K562 (cell line): ENCODE measurements around the gene BCKDHB. TPM values are rescaled to one million over a fixed set of nuclear protein-coding genes. Genes with fewer than 3 reads are reported as not detected.

Source experiments
- ATAC-seq: fragments of 200-7000 bp; cut with Tn5 transposase; 3 replicates; pipeline ENCODE4 v1.9.1; 2020; ENCODE audit warnings: moderate library complexity
- BruUV-seq: library from RNA; stranded (reverse); fragments of 400-500 nt; replicated peaks from 2 replicates; lab custom pipeline; 2021; lab: Mats Ljungman, UMichigan
- CTCF ChIA-PET: fragments of 300-600 bp; formaldehyde crosslinking; extraction: SDS; loops from one replicate; lab custom pipeline; 2021; ENCODE audit warnings: low intra/inter-chr PET ratio; lab: Yijun Ruan, JAX
- POLR2A ChIA-PET: fragments of 300-600, 350-650 bp; sonication (Branson Sonifier 250); formaldehyde crosslinking; extraction: SDS; loops from one replicate; lab custom pipeline; 2021; ENCODE audit warnings: antibody characterized with exemption, inconsistent platforms; lab: Yijun Ruan, JAX
- DNase-seq, 4 experiments: peaks; one replicate each; pipeline versions ENCODE4 v3.0.0 to v3.0.0-alpha.2; 2011 to 2018; ENCODE audit warnings: low spot score in 3 of 4, mixed read lengths in 3 of 4; ENCODE audit errors: extremely low read depth in 1 of 4
- FAIRE-seq: peaks from 2 replicates; lab custom pipeline; 2011; peaks lifted over from hg19 to GRCh38; lab: Jason Lieb, UNC
- H2AFZ ChIP-seq: 2 replicates; pipeline ENCODE4 v1.6.0; 2011; ENCODE audit warnings: low read depth, low read length, control low read depth, inconsistent platforms
- H3K27ac ChIP-seq: fragments of 200-600 bp; 3 replicates; pipeline ENCODE4 v1.8.0; 2011; ENCODE audit warnings: low read depth, mild to moderate bottlenecking, control low read depth, inconsistent platforms, low read length, moderate library complexity, mixed read lengths; ENCODE audit errors: extremely low read depth
- H3K27me3 ChIP-seq, 2 experiments: fragments of 300-600 bp in 1 of 2; 2 replicates in 1 of 2; 3 replicates in 1 of 2; pipeline versions ENCODE4 v1.6.0 to v1.8.0; 2011; ENCODE audit warnings: inconsistent platforms in 2 of 2, low read length in 2 of 2, mild to moderate bottlenecking in 1 of 2, mixed read lengths in 1 of 2, moderate library complexity in 1 of 2; ENCODE audit not compliant: control insufficient read depth in 2 of 2, insufficient read depth in 2 of 2
- H3K36me3 ChIP-seq: fragments of 300-600 bp; 3 replicates; pipeline ENCODE4 v1.8.0; 2011; ENCODE audit warnings: mild to moderate bottlenecking, low read length, inconsistent platforms; ENCODE audit not compliant: control insufficient read depth, insufficient read depth
- H3K4me1 ChIP-seq, 2 experiments: fragments of 200-600 bp in 1 of 2; replicated peaks in 1 of 2; 2 replicates in 1 of 2; 3 replicates in 1 of 2; pipeline versions ENCODE4 v1.5.1 to v1.8.0; 2011; ENCODE audit warnings: inconsistent platforms in 2 of 2, low read length in 2 of 2, mild to moderate bottlenecking in 1 of 2, mixed read lengths in 1 of 2, moderate library complexity in 1 of 2; ENCODE audit not compliant: control insufficient read depth in 2 of 2, insufficient read depth in 2 of 2
- H3K4me2 ChIP-seq: 2 replicates; pipeline ENCODE4 v1.6.1; 2011; ENCODE audit warnings: low read length, control low read depth, inconsistent platforms, mixed read lengths; ENCODE audit not compliant: insufficient read depth
- H3K4me3 ChIP-seq: fragments of 200-600 bp; sonication (generic), shearing (Covaris generic); 2 replicates; pipeline ENCODE4 v1.5.1; 2016; ENCODE audit warnings: control low read depth, inconsistent platforms
- H3K79me2 ChIP-seq: fragments of 200-600 bp; 3 replicates; pipeline ENCODE4 v1.8.0; 2011; ENCODE audit warnings: low read length, inconsistent platforms; ENCODE audit not compliant: control insufficient read depth, insufficient read depth
- H3K9ac ChIP-seq, 2 experiments: 2 replicates each; pipeline versions ENCODE4 v1.6.0 to v1.6.1; 2011; ENCODE audit warnings: low read depth in 2 of 2, low read length in 2 of 2, control low read depth in 1 of 2, inconsistent platforms in 1 of 2, mild to moderate bottlenecking in 1 of 2, mixed read lengths in 1 of 2; ENCODE audit not compliant: insufficient read depth in 1 of 2
- H3K9me1 ChIP-seq: one replicate; pipeline ENCODE4 v1.6.0; 2011; ENCODE audit warnings: inconsistent platforms, mild to moderate bottlenecking, low read length, moderate library complexity; ENCODE audit not compliant: control insufficient read depth, insufficient read depth
- H3K9me3 ChIP-seq: replicated peaks from 2 replicates; pipeline ENCODE4 v1.5.1; 2011; ENCODE audit warnings: low read depth, low read length, inconsistent platforms; ENCODE audit not compliant: control insufficient read depth, insufficient read depth
- H4K20me1 ChIP-seq: replicated peaks from 2 replicates; pipeline ENCODE4 v1.6.1; 2011; ENCODE audit warnings: low read length, inconsistent platforms, mixed read lengths; ENCODE audit not compliant: control insufficient read depth, insufficient read depth
- GATAD2A ChIP-seq: fragments of 450-650 bp; IDR thresholded peaks from 2 replicates; pipeline ENCODE4 v1.6.1; 2017
- JUN ChIP-seq, 2 experiments: sonication (generic) in 1 of 2; formaldehyde crosslinking in 1 of 2; IDR thresholded peaks; 2 replicates each; pipeline versions ENCODE4 v1.6.1 to v1.8.0; 2012 to 2022; ENCODE audit warnings: borderline replicate concordance in 2 of 2, mild to moderate bottlenecking in 2 of 2, improper control_type of control experiment in 1 of 2, low read depth in 1 of 2, low read length in 1 of 2, missing genetic modification reagents in 1 of 2
- MITF ChIP-seq: IDR thresholded peaks from 2 replicates; pipeline ENCODE4 v1.6.1; 2014; ENCODE audit warnings: antibody characterized with exemption
- NBN ChIP-seq: fragments of 450-650 bp; IDR thresholded peaks from 2 replicates; pipeline ENCODE4 v1.6.1; 2016; ENCODE audit warnings: low read depth, mild to moderate bottlenecking
- TCF7 ChIP-seq: sonication (generic); IDR thresholded peaks from 2 replicates; pipeline ENCODE4 v1.6.1; 2016; ENCODE audit warnings: antibody characterized with exemption, borderline replicate concordance
- USF1 ChIP-seq: sonication (generic); formaldehyde crosslinking; IDR thresholded peaks from 2 replicates; pipeline ENCODE4 v1.9.0; 2022; ENCODE audit warnings: mild to moderate bottlenecking, missing genetic modification reagents
- ZNF398 ChIP-seq: fragments of 250-450 bp; sonication (Bioruptor Pico); IDR thresholded peaks from 2 replicates; pipeline ENCODE4 v1.8.0; 2021; ENCODE audit warnings: moderate library complexity, mild to moderate bottlenecking, inconsistent platforms
- ZNF561 ChIP-seq: fragments of 450-650 bp; formaldehyde crosslinking; conservative IDR thresholded peaks from 2 replicates; pipeline ENCODE4 v1.4.0; 2020; ENCODE audit warnings: mild to moderate bottlenecking, moderate library complexity
- ZNF717 ChIP-seq: fragments of 250-450 bp; sonication (Bioruptor Pico); IDR thresholded peaks from 2 replicates; pipeline ENCODE4 v1.5.0; 2021
- WGBS: fragments of 100-300 bp; shearing (Covaris generic); methylation state at CpG from one replicate; pipeline ENCODE4 v1.1.6; 2016; ENCODE audit warnings: low coverage, mixed read lengths; ENCODE audit not compliant: insufficient coverage; ENCODE audit errors: missing lambda C conversion rate; 5-methylcytosine and 5-hydroxymethylcytosine counted together
- in situ Hi-C: fragments of 300-500 bp; cut with MboI; formaldehyde crosslinking; loops from 4 replicates; pipeline ENCODE4 v1.15.0; 2018; ENCODE audit warnings: inconsistent platforms, mixed read lengths
- intact Hi-C: fragments of 100-400 bp; cut with micrococcal nuclease; formaldehyde crosslinking; loops from 2 replicates; pipeline ENCODE4 v1.14.2; 2022
- polyA plus RNA-seq, 8 experiments: library from polyadenylated mRNA; depleted of rRNA in 4 of 8; stranded (reverse) in 5 of 8; unstranded in 3 of 8; fragments of >200 nt; fragmentation: Nextera tagmentation in 2 of 8; fragmentation: Illumina TruSeq in 1 of 8; extraction: Ambion mirVana in 2 of 8; extraction: Trizol in 1 of 8; gene quantifications; 2 replicates each; pipeline versions ENCODE4 v1.2.1 to v1.2.3, GENCODE V29; 2011 to 2014; ENCODE audit warnings: inconsistent platforms in 1 of 8, missing spikeins in 1 of 8
- total RNA-seq, 7 experiments: library from RNA; depleted of rRNA in 6 of 7; stranded (reverse); fragments of >200 nt in 6 of 7; fragmentation: Illumina TruSeq in 2 of 7; extraction: Trizol in 2 of 7; gene quantifications; 2 replicates each; pipeline versions ENCODE4 v1.2.1 to v1.2.3, GENCODE V29; 2011 to 2021; ENCODE audit warnings: low replicate concordance in 1 of 7

The BCKDHB gene
- total and polyA plus RNA-seq, 9 of the 15 experiments (the other 6 are each of a cell fraction or from before 2014, with no cell fraction given): 4.1 to 23.7 (median 7.5) TPM

- Histone ChIP-seq H3K9ac (no peak overlapping the region), H3K36me3 (no peaks in the 10 kb centered on the region), H3K27me3 (no peaks in the 10 kb centered on the region), H3K27ac (no peak overlapping the region), H3K4me2 (no peak overlapping the region), H3K4me3 (no peak overlapping the region), H4K20me1 (no peaks in the 10 kb centered on the region), H3K4me1 (no peaks in the 10 kb centered on the region), H3K79me2 (no peaks in the 10 kb centered on the region), H3K9me1 (no peaks in the 10 kb centered on the region), H3K9me3 (no peaks in the 10 kb centered on the region), H2AFZ (no peak overlapping the region)
- in situ Hi-C loops: no loop called here
- no TSS peak for BruUV-seq
- POLR2A ChIA-PET: no interaction called here
- TF ChIP-seq USF1 (CRISPR knock-in tag) (no peak), ZNF398 (no peak), ZNF561 (CRISPR knock-in tag) (no peak), TCF7 (no peak), MITF (no peak), ZNF717 (no peak), JUN (IDR thresholded peaks at IDR 0.05; ENCODE audit: borderline replicate concordance, low read depth, low read length) (no peak), JUN (CRISPR knock-in tag; IDR thresholded peaks at IDR 0.05; ENCODE audit: borderline replicate concordance) (no peak), GATAD2A (no peak), NBN (no peak)
- DNase-seq (no peak), ATAC-seq (no peak), FAIRE-seq (no peak)
- WGBS: 8% methylated on average over 1 of the region's 1 CpG
- intact Hi-C loops: no loop called here
- CTCF ChIA-PET: no interaction called here
These were observed 59.3 kb downstream of the BCKDHB start for GRCh38 chr6:80165819-80166218.
